Glomerular visceral epithelial cell (primary cell): ENCODE data around the gene NCOA1.
"Not testable (repeated sequence)": the region's sequence is repeated elsewhere in the genome, so short reads cannot be mapped to it uniquely, and the experiment has no call there.

Experiments used
- DNase-seq: peaks from one replicate; pipeline ENCODE4 v3.0.0-alpha.2; 2016; ENCODE audit errors: extremely low spot score

NCOA1 gene

DNA sequence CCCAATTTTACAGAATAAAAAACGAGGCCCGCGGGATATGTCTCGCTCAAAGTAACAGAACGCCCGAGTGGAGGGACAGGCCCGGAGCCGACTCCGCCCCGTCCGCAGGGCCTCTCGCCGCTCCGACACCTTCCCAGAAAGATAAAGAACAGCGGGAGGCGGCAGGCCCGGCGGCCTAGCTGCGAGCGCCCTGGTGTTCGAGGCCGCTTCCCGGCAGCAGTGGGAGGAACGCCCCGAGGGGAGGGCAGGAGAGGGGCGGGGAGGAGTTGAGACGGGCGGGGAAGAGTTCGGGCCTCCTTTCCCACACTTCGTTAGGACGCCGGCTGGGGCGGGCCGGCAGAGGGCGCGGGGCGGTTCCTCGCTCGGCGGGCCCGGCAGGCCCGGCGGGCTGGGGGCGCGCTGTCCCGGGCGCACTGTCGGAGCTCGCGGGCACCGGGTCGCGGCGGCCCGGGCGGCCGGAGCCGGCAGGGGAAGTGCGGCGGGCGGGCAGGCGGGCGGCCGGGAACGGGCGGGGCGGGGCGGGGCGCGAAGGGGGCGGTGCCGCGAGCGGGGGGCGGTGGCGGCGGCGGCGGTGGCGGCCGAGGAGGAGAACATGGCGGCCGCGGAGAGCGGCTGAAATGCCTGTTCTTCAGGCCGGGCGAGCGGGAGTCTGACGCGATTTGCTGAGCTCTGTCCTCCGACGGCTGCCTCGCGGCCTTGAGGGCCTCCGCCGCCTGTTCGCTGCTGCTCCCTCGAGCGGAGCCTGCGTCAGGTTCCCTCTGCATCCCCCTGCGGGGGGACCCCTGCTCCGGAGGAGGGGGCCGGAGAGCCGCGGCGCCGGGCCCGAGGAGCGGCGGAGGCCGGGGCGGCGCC, at the start of gene NCOA1:
NCOA1 (plus strand) TSS at position 565 of the 852 bp plus-strand sequence. CDS start 167,424 bp downstream, outside the sequence.
- peak; percentile 88 for DNase-seq

GRCh38 chr2:24448797-24449196, 42.3 kb upstream of the NCOA1 start:
- DNase-seq = no peak

- DNase-seq = no peak
Observed at GRCh38 chr2:24449344-24449743, 41.7 kb upstream of the NCOA1 start.

- DNase-seq = no peak
Observed at GRCh38 chr2:24451805-24452501, 39.1 kb upstream of the NCOA1 start.

- DNase-seq = no peak
Observed at GRCh38 chr2:24452502-24452885, 38.6 kb upstream of the NCOA1 start.

- DNase-seq = no peak
Observed at GRCh38 chr2:24453379-24454073, 37.5 kb upstream of the NCOA1 start.

DNA sequence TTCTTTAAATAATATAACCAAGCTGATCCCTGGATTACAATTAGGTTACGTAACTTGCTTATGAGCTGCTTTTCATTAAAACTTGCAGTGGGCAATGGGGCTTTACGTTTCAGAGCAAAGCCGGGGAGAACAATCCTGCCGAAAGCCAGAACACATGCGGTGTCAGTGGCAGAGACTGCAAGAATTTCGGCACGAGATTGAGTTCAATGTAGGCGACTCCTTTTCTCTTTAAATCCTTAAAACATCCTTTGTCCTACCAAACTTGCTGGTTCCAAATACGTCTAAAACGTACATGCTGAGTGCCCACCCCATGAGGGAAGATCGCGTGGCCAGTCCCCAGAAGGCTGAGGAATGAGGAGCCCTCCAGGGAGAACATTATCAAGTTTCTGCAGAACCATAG, 36.8 kb upstream of the NCOA1 start:
- no peak for DNase-seq

DNA sequence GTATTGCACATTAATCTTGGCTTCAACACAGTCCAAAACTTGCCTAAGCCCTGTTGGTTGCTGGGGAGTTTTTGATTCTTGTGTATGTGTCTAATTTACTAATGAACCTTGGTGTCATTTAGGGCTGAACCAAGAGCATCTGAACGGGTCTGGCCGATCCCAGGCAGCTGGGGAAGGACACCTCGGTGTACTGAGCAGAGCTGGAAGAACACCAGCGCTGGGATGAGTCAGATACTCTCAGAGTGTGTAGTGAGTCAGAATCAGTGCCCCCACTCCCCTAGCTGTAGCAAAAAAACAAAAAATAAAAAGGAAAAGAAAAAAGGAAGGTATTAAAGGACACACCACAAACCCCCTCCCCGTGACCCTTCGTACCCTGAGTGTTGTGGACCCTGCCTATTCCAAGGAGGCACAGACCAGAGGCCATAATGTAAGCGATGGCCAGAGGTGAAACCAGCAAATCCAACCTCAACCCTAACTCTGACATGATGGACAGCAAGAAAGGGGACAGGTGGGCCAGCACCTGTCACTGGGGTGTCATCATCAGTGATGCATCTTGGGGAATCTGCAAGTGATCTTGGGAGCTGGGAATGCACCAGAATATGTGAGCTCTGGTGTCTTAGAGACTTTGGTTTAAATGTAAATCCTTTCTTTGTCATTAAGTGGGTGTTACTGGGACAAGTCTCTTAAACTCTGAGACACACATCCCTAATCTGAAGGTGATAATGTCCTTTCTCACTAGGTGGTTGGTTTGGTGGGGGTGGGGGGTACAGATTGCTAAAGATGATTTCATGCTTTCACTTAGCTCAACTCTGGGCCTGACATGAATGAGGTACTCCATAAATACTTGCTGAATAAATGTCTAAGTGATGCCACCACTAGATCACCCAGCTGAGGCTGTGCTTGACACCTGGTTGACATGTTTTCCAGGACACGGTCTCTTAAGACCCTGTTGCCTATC, 34.2 kb upstream of the NCOA1 start:
- DNase-seq = peak; percentile 63

GRCh38 chr2:24457696-24458386, 33.2 kb upstream of the NCOA1 start:
- no peak for DNase-seq

GRCh38 chr2:24459224-24460161, 31.6 kb upstream of the NCOA1 start:
- no peak for DNase-seq

- no peak for DNase-seq
Observed at GRCh38 chr2:24461685-24462084, 29.4 kb upstream of the NCOA1 start.

DNA sequence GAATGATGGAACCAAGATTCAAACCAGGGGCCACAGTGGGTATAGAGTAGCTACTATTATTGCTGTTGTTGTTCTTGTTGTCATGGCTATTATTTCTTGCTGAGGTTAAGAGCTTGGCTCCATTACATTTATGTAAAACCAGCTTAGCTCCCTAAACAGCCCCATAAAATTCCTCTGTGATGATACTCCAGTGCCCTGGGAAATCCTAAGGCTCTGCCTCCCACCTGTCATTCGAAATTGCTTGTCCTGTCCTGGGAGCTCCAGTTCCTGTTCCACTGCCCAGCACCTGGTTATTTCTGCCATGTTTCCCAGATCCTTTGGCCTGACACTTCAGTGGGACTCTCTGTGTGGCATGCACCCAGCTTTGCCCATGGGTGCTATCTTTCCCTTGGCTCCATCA, 27.8 kb upstream of the NCOA1 start:
- no peak for DNase-seq

DNA sequence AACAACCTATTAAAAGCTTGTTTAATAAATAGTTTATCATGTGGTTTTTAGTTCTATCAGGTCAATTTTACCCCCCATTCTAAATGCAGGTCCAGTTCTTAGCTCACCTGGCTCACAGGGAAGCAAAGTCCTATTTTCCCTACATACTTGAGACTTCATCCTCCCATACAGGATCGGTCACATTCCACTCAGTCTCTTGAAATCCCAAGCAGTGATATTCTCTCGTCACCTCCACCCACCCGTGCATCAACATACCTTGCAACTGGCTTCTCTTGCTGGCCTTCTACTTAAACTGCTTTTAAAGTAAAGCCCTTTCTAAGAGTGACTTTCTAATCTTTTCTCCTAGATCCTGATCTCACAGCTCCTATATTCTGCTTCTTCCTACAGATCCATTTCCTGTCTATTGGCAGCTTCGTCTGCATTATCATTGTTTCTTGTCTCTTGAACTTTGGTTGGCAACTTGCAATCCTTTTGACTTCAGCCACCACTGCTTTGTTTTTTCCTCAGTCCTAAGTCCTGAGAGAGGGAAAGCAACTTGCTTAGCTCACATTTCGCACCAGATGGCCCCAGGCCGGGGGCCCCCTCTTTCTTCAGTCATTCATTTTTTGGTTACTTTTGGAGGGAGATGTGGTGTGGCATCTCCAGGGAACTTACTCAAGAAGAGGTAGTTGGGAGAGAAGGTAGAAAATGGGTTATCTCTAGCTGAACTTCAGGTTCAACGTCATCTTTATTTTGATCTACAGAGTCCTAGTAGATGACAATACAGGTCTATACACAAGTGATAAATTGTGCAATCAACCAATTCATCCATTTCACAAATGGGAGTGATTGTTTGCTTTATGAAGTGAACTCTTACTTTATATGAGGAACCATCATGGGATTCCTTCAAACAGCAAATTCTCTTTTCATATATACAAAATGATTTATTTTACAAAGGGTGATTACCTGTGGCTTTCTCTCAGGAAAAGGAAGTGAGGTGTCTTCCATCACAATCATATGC, 23.9 kb upstream of the NCOA1 start:
- no peak for DNase-seq

- not testable (repeated sequence) for DNase-seq
Observed at GRCh38 chr2:24468453-24468852, 22.6 kb upstream of the NCOA1 start.

DNA sequence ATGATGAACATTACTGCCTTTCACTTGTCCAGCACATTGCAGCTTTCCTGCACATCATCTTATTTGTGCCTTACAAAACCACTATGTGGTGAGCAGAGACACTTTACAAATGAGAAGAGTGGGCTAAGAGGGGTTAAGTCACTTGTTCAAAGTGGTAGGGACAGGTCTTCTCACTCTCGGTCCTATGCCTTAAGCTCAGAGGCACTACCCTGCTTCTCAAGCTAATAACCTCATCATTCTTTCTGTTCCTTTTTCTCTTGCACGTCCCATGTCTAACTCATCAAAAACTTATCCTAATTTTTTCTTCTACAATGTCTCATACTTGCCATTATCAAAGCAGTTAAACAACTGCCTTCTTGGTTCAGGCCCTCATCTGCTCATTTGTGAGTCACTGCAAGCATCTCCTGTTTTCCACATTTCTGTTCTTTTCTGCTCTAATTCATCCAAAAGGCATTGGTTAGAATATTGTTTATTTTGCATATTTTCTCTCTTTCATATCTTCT, 21.9 kb upstream of the NCOA1 start:
- DNase-seq = no peak

- DNase-seq = no peak
Observed at GRCh38 chr2:24471662-24472061, 19.4 kb upstream of the NCOA1 start.

DNA sequence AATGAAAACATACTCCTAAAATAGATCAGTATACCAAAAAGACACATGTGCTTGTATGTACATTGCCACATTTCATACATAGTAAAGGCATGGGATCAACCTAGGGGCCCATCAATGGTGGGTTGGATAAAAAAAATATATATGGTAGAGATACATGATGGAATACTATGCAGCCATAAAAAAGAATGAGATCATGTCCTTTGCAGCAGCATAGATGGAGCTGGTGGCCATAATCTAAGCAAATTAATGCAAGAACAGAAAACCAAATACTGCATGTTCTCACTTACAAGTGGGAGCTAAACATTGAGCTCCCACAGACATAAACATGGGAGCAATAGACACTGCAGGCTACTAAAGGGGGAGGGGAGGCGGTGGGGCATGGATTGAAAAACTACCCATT, 18.6 kb upstream of the NCOA1 start:
- DNase-seq = no peak

DNA sequence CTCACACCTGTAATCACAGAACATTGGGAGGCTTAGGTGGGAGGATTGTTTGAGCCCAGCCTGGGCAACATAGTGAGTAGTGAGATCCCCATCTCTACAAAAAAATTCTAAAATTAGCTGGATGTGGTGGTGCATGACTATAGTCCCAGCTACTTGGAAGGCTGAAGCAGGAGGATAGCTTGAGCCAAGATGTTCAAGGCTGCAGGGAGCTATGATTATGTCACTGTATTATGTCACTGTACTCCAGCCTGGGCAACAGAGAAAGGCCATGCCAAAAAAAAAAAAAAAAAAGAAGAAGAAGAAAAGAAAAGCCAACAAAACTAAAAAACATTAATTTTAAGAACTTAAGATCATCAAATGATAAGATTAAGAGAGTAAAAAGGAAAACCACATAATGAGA, 17.4 kb upstream of the NCOA1 start:
- DNase-seq = no peak
